H1 (cell line): Measurements from ENCODE around the gene HACD1. TPM values are rescaled to one million over a fixed set of nuclear protein-coding genes. Genes with fewer than 3 reads are reported as not detected.

Source experiments
- CTCF ChIA-PET: fragments of 300-600 bp; sonication (Branson Sonifier 250); formaldehyde crosslinking; loops from one replicate; lab custom pipeline; 2021; ENCODE audit not compliant: partially characterized antibody; lab: Charles Lee
- POLR2A ChIA-PET: fragments of 300-600 bp; sonication (Branson Sonifier 250); formaldehyde crosslinking; loops from one replicate; lab custom pipeline; 2021; ENCODE audit warnings: inconsistent platforms; ENCODE audit not compliant: partially characterized antibody; lab: Charles Lee
- DNase-seq, 2 experiments: peaks; one replicate each; pipeline versions ENCODE4 v3.0.0 to v3.0.0-alpha.2; 2010 to 2022; ENCODE audit warnings: low spot score in 2 of 2, low read depth in 1 of 2, mixed read lengths in 1 of 2
- FAIRE-seq: peaks from 2 replicates; lab custom pipeline; 2011; peaks lifted over from hg19 to GRCh38; lab: Jason Lieb, UNC
- H2AFZ ChIP-seq: 2 replicates; pipeline ENCODE4 v1.8.1; 2012; ENCODE audit warnings: low read length, inconsistent platforms
- H2AK5ac ChIP-seq: 2 replicates; pipeline ENCODE4 v1.6.1; 2013; ENCODE audit warnings: low read depth, low read length
- H2BK120ac ChIP-seq: replicated peaks from 2 replicates; pipeline ENCODE3; 2013; ENCODE audit warnings: low read depth, low read length, inconsistent platforms
- H2BK12ac ChIP-seq: 2 replicates; pipeline ENCODE4 v1.6.1; 2013; ENCODE audit warnings: low read depth, low read length
- H2BK15ac ChIP-seq: 2 replicates; pipeline ENCODE4 v1.6.1; 2013; ENCODE audit warnings: low read length
- H2BK20ac ChIP-seq: 2 replicates; pipeline ENCODE4 v1.6.1; 2013; ENCODE audit warnings: low read length
- H2BK5ac ChIP-seq: 2 replicates; pipeline ENCODE4 v1.6.1; 2013; ENCODE audit warnings: low read depth, low read length
- H3K14ac ChIP-seq: 2 replicates; pipeline ENCODE4 v1.6.1; 2013; ENCODE audit warnings: inconsistent platforms; ENCODE audit not compliant: insufficient read length
- H3K18ac ChIP-seq: 2 replicates; pipeline ENCODE4 v1.6.1; 2013; ENCODE audit warnings: low read length; ENCODE audit errors: extremely low read depth
- H3K23ac ChIP-seq: 2 replicates; pipeline ENCODE4 v1.6.1; 2013; ENCODE audit warnings: inconsistent platforms; ENCODE audit not compliant: insufficient read length
- H3K23me2 ChIP-seq: 2 replicates; pipeline ENCODE4 v1.6.1; 2013; ENCODE audit warnings: low read depth, low read length
- H3K27ac ChIP-seq: 2 replicates; pipeline ENCODE4 v1.6.1; 2011; ENCODE audit warnings: low read depth, low read length, inconsistent platforms
- H3K27me3 ChIP-seq, 4 experiments: replicated peaks in 1 of 4; 1 replicate in 1 of 4; 2 replicates in 3 of 4; pipeline versions ENCODE4 v1.6.1 to v1.8.1; 2011 to 2013; ENCODE audit warnings: low read length in 3 of 4, mild to moderate bottlenecking in 3 of 4, inconsistent platforms in 2 of 4, mixed read lengths in 2 of 4, moderate library complexity in 1 of 4; ENCODE audit not compliant: control insufficient read depth in 3 of 4, insufficient read depth in 3 of 4; ENCODE audit errors: extremely low read depth in 1 of 4
- H3K36me3 ChIP-seq, 4 experiments: 2 replicates each; pipeline versions ENCODE4 v1.6.1 to v1.8.1; 2011 to 2013; ENCODE audit warnings: mild to moderate bottlenecking in 4 of 4, low read length in 3 of 4, moderate library complexity in 2 of 4, control low read depth in 1 of 4, inconsistent platforms in 1 of 4; ENCODE audit not compliant: insufficient read depth in 4 of 4, control insufficient read depth in 2 of 4
- H3K4ac ChIP-seq: replicated peaks from 2 replicates; pipeline ENCODE3; 2013; ENCODE audit warnings: low read length, low read depth, mixed read lengths, inconsistent platforms; ENCODE audit not compliant: insufficient read length
- H3K4me1 ChIP-seq, 4 experiments: replicated peaks in 1 of 4; 1 replicate in 1 of 4; 2 replicates in 3 of 4; pipeline versions ENCODE4 v1.6.1 to v1.8.1; 2011 to 2013; ENCODE audit warnings: low read length in 3 of 4, inconsistent platforms in 2 of 4, mixed read lengths in 1 of 4; ENCODE audit not compliant: insufficient read depth in 4 of 4, control insufficient read depth in 3 of 4
- H3K4me2 ChIP-seq, 2 experiments: 2 replicates each; pipeline versions ENCODE4 v1.6.1 to v1.8.1; 2011 to 2013; ENCODE audit warnings: low read depth in 2 of 2, low read length in 2 of 2, control low read depth in 1 of 2, inconsistent platforms in 1 of 2, mild to moderate bottlenecking in 1 of 2; ENCODE audit not compliant: insufficient read depth in 1 of 2
- H3K4me3 ChIP-seq, 4 experiments: fragments of 200-600, 300-600 bp in 1 of 4; sonication (generic), shearing (Covaris generic), sonication (Bioruptor Twin) in 1 of 4; 2 replicates each; pipeline versions ENCODE4 v1.5.1 to v1.8.1; 2011 to 2016; ENCODE audit warnings: low read length in 4 of 4, low read depth in 3 of 4, control low read depth in 2 of 4, inconsistent platforms in 2 of 4, mild to moderate bottlenecking in 2 of 4, mixed read lengths in 1 of 4, moderate library complexity in 1 of 4; ENCODE audit not compliant: insufficient read depth in 2 of 4; ENCODE audit errors: extremely low read depth in 1 of 4
- H3K56ac ChIP-seq: replicated peaks from 2 replicates; pipeline ENCODE3; 2013; ENCODE audit warnings: low read depth, mild to moderate bottlenecking, mixed read lengths, low read length, inconsistent platforms; ENCODE audit not compliant: insufficient read length
- H3K79me1 ChIP-seq: 2 replicates; pipeline ENCODE4 v1.6.1; 2013; ENCODE audit warnings: low read depth, low read length, control low read depth
- H3K79me2 ChIP-seq, 2 experiments: 2 replicates each; pipeline versions ENCODE4 v1.6.1 to v1.8.1; 2012 to 2013; ENCODE audit warnings: low read length in 2 of 2, mild to moderate bottlenecking in 2 of 2, inconsistent platforms in 1 of 2; ENCODE audit not compliant: insufficient read depth in 2 of 2, control insufficient read depth in 1 of 2
- H3K9ac ChIP-seq, 4 experiments: replicated peaks in 1 of 4; 1 replicate in 1 of 4; 2 replicates in 3 of 4; pipeline versions ENCODE4 v1.6.1 to v1.8.1; 2011 to 2013; ENCODE audit warnings: low read depth in 3 of 4, low read length in 3 of 4, control low read depth in 2 of 4, mild to moderate bottlenecking in 2 of 4, moderate library complexity in 2 of 4, inconsistent platforms in 1 of 4; ENCODE audit errors: extremely low read depth in 1 of 4
- H3K9me3 ChIP-seq, 2 experiments: 2 replicates each; pipeline versions ENCODE4 v1.6.1 to v1.8.1; 2012 to 2013; ENCODE audit warnings: mild to moderate bottlenecking in 2 of 2, moderate library complexity in 2 of 2, control low read depth in 1 of 2, inconsistent platforms in 1 of 2, low read depth in 1 of 2, low read length in 1 of 2, mixed read lengths in 1 of 2; ENCODE audit not compliant: insufficient read depth in 2 of 2
- H4K20me1 ChIP-seq, 2 experiments: replicated peaks in 1 of 2; 2 replicates each; pipeline versions ENCODE3 to v1.8.1; 2011 to 2013; ENCODE audit warnings: inconsistent platforms in 2 of 2, low read length in 2 of 2, mild to moderate bottlenecking in 1 of 2; ENCODE audit not compliant: insufficient read depth in 2 of 2, control insufficient read depth in 1 of 2
- H4K5ac ChIP-seq: 2 replicates; pipeline ENCODE4 v1.6.1; 2013; ENCODE audit warnings: low read length, low read depth, mixed read lengths, inconsistent platforms; ENCODE audit not compliant: insufficient read length
- H4K8ac ChIP-seq: 2 replicates; pipeline ENCODE4 v1.8.0; 2013; ENCODE audit warnings: mild to moderate bottlenecking, moderate library complexity, low read length, inconsistent platforms; ENCODE audit not compliant: insufficient read depth; ENCODE audit errors: extremely low read depth
- H4K91ac ChIP-seq: replicated peaks from 2 replicates; pipeline ENCODE3; 2013; ENCODE audit warnings: low read length, mixed read lengths, inconsistent platforms; ENCODE audit not compliant: insufficient read length
- EZH2 ChIP-seq: fragments of 200-600 bp; sonication (generic); IDR thresholded peaks from 2 replicates; pipeline ENCODE4 v1.7.1; 2012; ENCODE audit warnings: low read depth, mild to moderate bottlenecking, moderate library complexity, low read length, inconsistent platforms; ENCODE audit not compliant: severe bottlenecking
- WGBS, 2 experiments: shearing (Covaris generic) in 1 of 2; methylation state at CpG; one replicate each; pipeline versions ENCODE4 v1.1.6 to v1.1.7; 2013 to 2015; ENCODE audit warnings: low lambda C conversion rate in 2 of 2, mixed read lengths in 2 of 2, inconsistent platforms in 1 of 2, low coverage in 1 of 2, missing lambda C conversion rate in 1 of 2; ENCODE audit not compliant: insufficient replicate concordance in 2 of 2, insufficient coverage in 1 of 2, insufficient read length in 1 of 2; ENCODE audit errors: extremely low coverage in 1 of 2, missing lambda C conversion rate in 1 of 2; 5-methylcytosine and 5-hydroxymethylcytosine counted together
- polyA plus RNA-seq, 7 experiments: library from polyadenylated mRNA; depleted of rRNA in 3 of 7; stranded (reverse) in 5 of 7; unstranded in 2 of 7; fragments of >200 nt in 5 of 7; fragments of 200-250 nt in 2 of 7; gene quantifications; 1 replicate in 5 of 7; 2 replicates in 1 of 7; 4 replicates in 1 of 7; pipeline versions ENCODE4 v1.2.1 to v1.2.3, GENCODE V29; 2011 to 2013; ENCODE audit warnings: missing spikeins in 2 of 7, mixed read lengths in 2 of 7
- total RNA-seq: library from RNA; stranded (reverse); fragmentation: NEBNext Ultra II Directional; extraction: Animal tissue kit (Norgen Biotek cat#: 25700); gene quantifications from 2 replicates; pipeline ENCODE4 v1.2.1, GENCODE V29; 2021

Gene HACD1
- total and polyA plus RNA-seq, 2 of the 8 experiments (the other 6 are each of a cell fraction or from before 2014, with no cell fraction given) = 18.7 to 30.8 TPM

GRCh38 chr10:17606547-17607040, 10.6 kb downstream of the HACD1 start:
- no peaks in the 10 kb centered on the region for H3K79me2 ChIP-seq
- no peak overlapping the region for H2AFZ ChIP-seq
- H3K56ac ChIP-seq = no peak overlapping the region
- peaks cover 0 to 7% (median 0%) of the 10 kb centered on the region in 4 experiments; a peak in 2 of 8 replicates for H3K36me3 ChIP-seq
- H3K79me1 ChIP-seq = no peaks in the 10 kb centered on the region
- H3K14ac ChIP-seq = no peak overlapping the region
- no peak overlapping the region for H4K8ac ChIP-seq
- no peak overlapping the region for H4K5ac ChIP-seq
- no peak overlapping the region for H2BK5ac ChIP-seq
- DNase-seq (no peak), FAIRE-seq (no peak)
- H3K4me3 ChIP-seq = no peak overlapping the region
- ChIA-PET CTCF (interaction anchor here (0.5 to 1.7 kb wide), 16 partner anchors 10 to 762 kb away, joined by 3 to 5 read pairs (median 3); partner anchors contain the start of gene HACD1), POLR2A (interaction anchor here (0.7 kb wide), 1 partner anchor 11 kb away, joined by 3 read pairs; the partner anchor contains the start of gene HACD1)
- no peak overlapping the region for H3K18ac ChIP-seq
- no peaks in the 10 kb centered on the region for H4K20me1 ChIP-seq
- H3K4ac ChIP-seq = no peak overlapping the region
- H2BK12ac ChIP-seq = no peak overlapping the region
- H3K23me2 ChIP-seq = no peaks in the 10 kb centered on the region
- no peak overlapping the region for H3K27ac ChIP-seq
- no peak overlapping the region for H2BK15ac ChIP-seq
- H3K23ac ChIP-seq = no peak overlapping the region
- H3K9me3 ChIP-seq = no peaks in the 10 kb centered on the region
- H3K4me1 ChIP-seq = no peaks in the 10 kb centered on the region
- no peak overlapping the region for H2BK120ac ChIP-seq
- H3K4me2 ChIP-seq = no peak overlapping the region
- no peak overlapping the region for H2BK20ac ChIP-seq
- no peak overlapping the region for H2AK5ac ChIP-seq
- H3K9ac ChIP-seq = no peak overlapping the region
- 80% methylated on average over 3 of the region's 3 CpGs; no CpG with 5 or more reads in 1 of the 2 experiments for WGBS, 2 experiments
- no peaks in the 10 kb centered on the region for H3K27me3 ChIP-seq
- H4K91ac ChIP-seq = no peak overlapping the region
- TF ChIP-seq EZH2 = no peak
